ENCODE measurements around the gene SLC40A1.

GRCh38 chr2:189542145-189542882 is 38.3 kb downstream of the SLC40A1 start:
- TF ChIP-seq POLR2AphosphoS5 (IDR thresholded peaks at IDR 0.05; ENCODE audit: borderline replicate concordance, low read depth, low read length): no peak
- no peak for TF ChIP-seq EZH2 (IDR thresholded peaks at IDR 0.05)
- no peak for TF ChIP-seq FOXP2 (optimal IDR thresholded peaks at IDR 0.05; ENCODE audit: control extremely low read depth, extremely low read length, insufficient read depth)
